CD14-positive monocyte (primary cell): ENCODE data around the gene ATG7. TPM values are rescaled to one million over a fixed set of nuclear protein-coding genes. Genes with fewer than 3 reads are reported as not detected.

Experiments used
- DNase-seq, 3 donors: peaks; one replicate each; pipeline ENCODE4 v3.0.0-alpha.2; 2011 to 2022
- H2AFZ ChIP-seq: 2 replicates; pipeline ENCODE4 v1.6.0; 2012; ENCODE audit warnings: mild to moderate bottlenecking, low read depth, low read length, inconsistent platforms; ENCODE audit not compliant: insufficient read depth, poor library complexity, severe bottlenecking
- H3K27ac ChIP-seq, 2 donors: 1 replicate in 1 of 2; 2 replicates in 1 of 2; pipeline ENCODE4 v1.5.1; 2012 to 2013; ENCODE audit warnings: low read length in 2 of 2, control low read depth in 1 of 2, inconsistent platforms in 1 of 2, low read depth in 1 of 2, mild to moderate bottlenecking in 1 of 2
- H3K27me3 ChIP-seq, 2 donors: one replicate each; pipeline versions ENCODE4 v1.6.0 to v1.6.1; 2011 to 2013; ENCODE audit warnings: low read length in 2 of 2; ENCODE audit not compliant: control insufficient read depth in 2 of 2, insufficient read depth in 2 of 2
- H3K36me3 ChIP-seq, 2 donors: replicated peaks in 1 of 2; 1 replicate in 1 of 2; 2 replicates in 1 of 2; pipeline versions ENCODE4 v1.5.1 to v1.6.1; 2012 to 2013; ENCODE audit warnings: low read length in 2 of 2, control low read depth in 1 of 2, inconsistent platforms in 1 of 2, mild to moderate bottlenecking in 1 of 2; ENCODE audit not compliant: insufficient read depth in 2 of 2, control insufficient read depth in 1 of 2
- H3K4me1 ChIP-seq, 2 donors: 1 replicate in 1 of 2; 2 replicates in 1 of 2; pipeline versions ENCODE4 v1.5.1 to v1.6.1; 2012 to 2013; ENCODE audit warnings: low read length in 2 of 2, control low read depth in 1 of 2, inconsistent platforms in 1 of 2, mild to moderate bottlenecking in 1 of 2, moderate library complexity in 1 of 2; ENCODE audit not compliant: insufficient read depth in 2 of 2, control insufficient read depth in 1 of 2
- H3K4me2 ChIP-seq: replicated peaks from 2 replicates; pipeline ENCODE3; 2012; ENCODE audit warnings: low read length, moderate library complexity, mild to moderate bottlenecking; ENCODE audit not compliant: poor library complexity, severe bottlenecking; ENCODE audit errors: extremely low read depth
- H3K4me3 ChIP-seq, 3 experiments: fragments of 200-600 bp in 1 of 3; sonication (generic) in 1 of 3; replicated peaks in 1 of 3; 1 replicate in 2 of 3; 2 replicates in 1 of 3; pipeline ENCODE4 v1.5.1; 2011 to 2013; ENCODE audit warnings: low read length in 3 of 3, mild to moderate bottlenecking in 3 of 3, control low read depth in 2 of 3, low read depth in 2 of 3, inconsistent platforms in 1 of 3, moderate library complexity in 1 of 3
- H3K79me2 ChIP-seq: 2 replicates; pipeline ENCODE4 v1.6.0; 2012; ENCODE audit warnings: mild to moderate bottlenecking, control low read depth, inconsistent platforms, low read length, moderate library complexity; ENCODE audit not compliant: insufficient read depth
- H3K9ac ChIP-seq: 2 replicates; pipeline ENCODE4 v1.6.0; 2017; ENCODE audit warnings: low read length, mild to moderate bottlenecking; ENCODE audit not compliant: insufficient read depth, poor library complexity, severe bottlenecking
- H3K9me3 ChIP-seq, 2 donors: replicated peaks in 1 of 2; 1 replicate in 1 of 2; 2 replicates in 1 of 2; pipeline versions ENCODE4 v1.5.1 to v1.6.1; 2012 to 2013; ENCODE audit warnings: low read length in 2 of 2, control low read depth in 1 of 2; ENCODE audit not compliant: control insufficient read depth in 1 of 2, insufficient read depth in 1 of 2
- H4K20me1 ChIP-seq: 2 replicates; pipeline ENCODE4 v1.6.0; 2012; ENCODE audit warnings: mild to moderate bottlenecking, low read length, control low read depth, moderate library complexity; ENCODE audit not compliant: insufficient read depth
- H3K27ac Mint-ChIP-seq, 7 donors: one replicate each; pipeline ENCODE4 v1.8.0; 2020; ENCODE audit warnings: mild to moderate bottlenecking in 7 of 7, mixed read lengths in 7 of 7, moderate library complexity in 6 of 7, inconsistent platforms in 2 of 7
- H3K27me3 Mint-ChIP-seq, 3 donors: one replicate each; pipeline ENCODE4 v1.8.0; 2021 to 2022; ENCODE audit warnings: low read depth in 3 of 3, mild to moderate bottlenecking in 3 of 3, mixed read lengths in 3 of 3, moderate library complexity in 3 of 3, inconsistent platforms in 1 of 3
- H3K36me3 Mint-ChIP-seq, 2 donors: one replicate each; pipeline ENCODE4 v1.8.0; 2020; ENCODE audit warnings: mixed read lengths in 2 of 2, inconsistent platforms in 1 of 2, mild to moderate bottlenecking in 1 of 2
- H3K4me1 Mint-ChIP-seq: one replicate; pipeline ENCODE4 v1.8.0; 2020; ENCODE audit warnings: mild to moderate bottlenecking, mixed read lengths
- H3K4me3 Mint-ChIP-seq, 2 donors: one replicate each; pipeline ENCODE4 v1.8.0; 2020; ENCODE audit warnings: mild to moderate bottlenecking in 2 of 2, mixed read lengths in 2 of 2, moderate library complexity in 1 of 2
- H3K9me3 Mint-ChIP-seq, 7 donors: one replicate each; pipeline ENCODE4 v1.8.0; 2020 to 2022; ENCODE audit warnings: mixed read lengths in 7 of 7, mild to moderate bottlenecking in 6 of 7, moderate library complexity in 6 of 7, inconsistent platforms in 2 of 7
- WGBS: methylation state at CpG from one replicate; pipeline ENCODE4 v1.1.5; 2013; ENCODE audit warnings: missing lambda C conversion rate; ENCODE audit not compliant: insufficient coverage; 5-methylcytosine and 5-hydroxymethylcytosine counted together
- intact Hi-C, 2 donors: fragments of 100-400 bp; cut with micrococcal nuclease; formaldehyde crosslinking; loops; one replicate each; pipeline versions ENCODE4 v1.15.0 to v1.15.1; 2023
- polyA plus RNA-seq, 3 donors: library from polyadenylated mRNA; depleted of rRNA in 1 of 3; unstranded in 2 of 3; stranded (reverse) in 1 of 3; fragments of 300-500 nt in 2 of 3; fragments of >200 nt in 1 of 3; fragmentation: Illumina TruSeq in 2 of 3; gene quantifications; 1 replicate in 2 of 3; 2 replicates in 1 of 3; pipeline ENCODE4 v1.2.3, GENCODE V29; 2012 to 2021
- TF ChIP-seq, protein P1 (sequence below): fragments of 200-600 bp; IDR thresholded peaks from one replicate; pipeline ENCODE4 v1.8.0; 2022; ENCODE audit warnings: antibody characterized with exemption, mild to moderate bottlenecking

The ATG7 gene
- polyA plus RNA-seq, 3 donors: 57.4 to 101 (median 89.7) TPM

DNA sequence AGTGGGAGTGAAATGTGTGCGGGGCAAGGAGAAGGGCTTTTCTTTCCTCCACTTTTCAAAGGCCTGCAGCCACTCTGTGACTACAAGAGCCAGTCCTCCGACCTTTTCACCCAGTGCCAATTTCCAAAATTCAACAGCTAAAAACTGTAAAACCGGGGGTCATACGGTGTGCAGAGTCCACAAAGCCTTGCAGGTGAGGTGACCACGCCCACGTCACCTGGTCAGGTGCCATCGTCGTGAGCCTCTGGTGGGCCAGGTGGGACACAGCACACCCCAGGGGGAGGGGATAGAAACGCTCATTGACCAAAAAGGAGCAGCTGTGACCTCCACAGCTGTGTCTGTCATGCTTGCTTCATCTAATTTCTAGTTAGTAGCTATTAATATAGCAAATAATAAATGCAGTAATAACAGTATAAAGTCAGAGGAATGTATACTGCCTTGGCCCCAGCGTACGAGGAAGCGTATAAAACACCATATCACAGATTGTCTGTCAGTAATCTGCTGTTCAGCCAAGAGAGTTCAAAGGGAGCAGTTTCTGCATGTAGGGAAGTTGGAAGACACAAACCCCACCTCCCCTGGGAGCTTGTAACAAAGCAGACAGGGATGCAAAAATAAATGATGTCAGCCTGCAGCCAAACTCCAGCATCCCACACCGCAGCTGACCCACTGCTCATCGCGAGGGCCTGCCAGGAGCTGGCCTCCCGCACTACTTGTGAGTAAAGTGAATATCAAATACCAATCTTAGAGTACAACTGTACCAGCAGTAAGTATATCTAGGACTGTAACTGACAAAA is 284.9 kb downstream of the ATG7 start:
- no peaks in the 10 kb centered on the region for H3K27me3 ChIP-seq
- Mint-ChIP-seq H3K4me1 (no peaks in the 10 kb centered on the region), H3K27me3 (no peaks in the 10 kb centered on the region), H3K36me3 (peaks cover 58 to 88% of the 10 kb centered on the region in 2 donors), H3K9me3 (no peaks in the 10 kb centered on the region), H3K27ac (peak overlapping the region in 2 of 7 donors; percentile 2 to 74), H3K4me3 (no peak overlapping the region)
- TF ChIP-seq, protein P1, sequence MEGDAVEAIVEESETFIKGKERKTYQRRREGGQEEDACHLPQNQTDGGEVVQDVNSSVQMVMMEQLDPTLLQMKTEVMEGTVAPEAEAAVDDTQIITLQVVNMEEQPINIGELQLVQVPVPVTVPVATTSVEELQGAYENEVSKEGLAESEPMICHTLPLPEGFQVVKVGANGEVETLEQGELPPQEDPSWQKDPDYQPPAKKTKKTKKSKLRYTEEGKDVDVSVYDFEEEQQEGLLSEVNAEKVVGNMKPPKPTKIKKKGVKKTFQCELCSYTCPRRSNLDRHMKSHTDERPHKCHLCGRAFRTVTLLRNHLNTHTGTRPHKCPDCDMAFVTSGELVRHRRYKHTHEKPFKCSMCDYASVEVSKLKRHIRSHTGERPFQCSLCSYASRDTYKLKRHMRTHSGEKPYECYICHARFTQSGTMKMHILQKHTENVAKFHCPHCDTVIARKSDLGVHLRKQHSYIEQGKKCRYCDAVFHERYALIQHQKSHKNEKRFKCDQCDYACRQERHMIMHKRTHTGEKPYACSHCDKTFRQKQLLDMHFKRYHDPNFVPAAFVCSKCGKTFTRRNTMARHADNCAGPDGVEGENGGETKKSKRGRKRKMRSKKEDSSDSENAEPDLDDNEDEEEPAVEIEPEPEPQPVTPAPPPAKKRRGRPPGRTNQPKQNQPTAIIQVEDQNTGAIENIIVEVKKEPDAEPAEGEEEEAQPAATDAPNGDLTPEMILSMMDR: no peak
- peak overlapping the region in 1 of 2 donors; percentile 11 for H3K27ac ChIP-seq
- H3K79me2 ChIP-seq: peaks cover 13% of the 10 kb centered on the region
- H2AFZ ChIP-seq: no peak overlapping the region
- no peak for DNase-seq
- peaks cover 55 to 82% of the 10 kb centered on the region in 2 donors for H3K36me3 ChIP-seq
- no peak overlapping the region for H3K4me2 ChIP-seq
- no peak overlapping the region for H3K4me3 ChIP-seq
- H3K4me1 ChIP-seq: no peaks in the 10 kb centered on the region
- no peak overlapping the region for H3K9ac ChIP-seq
- intact Hi-C loops: no loop called here
- 93% methylated on average over 4 of the region's 16 CpGs for WGBS
- no peaks in the 10 kb centered on the region for H3K9me3 ChIP-seq
- peaks cover 99% of the 10 kb centered on the region for H4K20me1 ChIP-seq

DNA sequence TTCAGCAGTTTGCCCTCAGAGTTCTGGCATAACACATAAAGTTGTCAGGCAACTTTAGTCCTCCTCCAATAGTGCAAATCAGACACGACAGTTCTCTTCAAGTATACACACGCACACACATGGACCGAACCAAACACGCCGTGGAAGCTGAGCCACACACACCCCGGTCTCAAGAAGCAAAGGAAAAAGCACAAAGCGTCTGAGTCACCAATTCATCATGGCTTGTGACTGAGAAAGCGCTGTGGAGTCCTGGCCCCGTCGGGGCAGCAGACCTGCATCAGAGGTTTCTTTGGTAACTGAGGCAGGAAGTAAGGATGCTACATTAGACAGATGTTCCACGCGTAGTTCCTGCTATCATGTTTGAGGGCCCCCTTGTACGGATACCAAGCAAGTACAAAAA is 285.8 kb downstream of the ATG7 start:
- H3K9me3 Mint-ChIP-seq: no peaks in the 10 kb centered on the region
- intact Hi-C loops: no loop called here
- H3K79me2 ChIP-seq: peaks cover 13% of the 10 kb centered on the region
- peak overlapping the region in 3 of 7 donors; percentile 1 to 24 (median 18) for H3K27ac Mint-ChIP-seq
- no peak overlapping the region for H3K9ac ChIP-seq
- H3K4me2 ChIP-seq: no peak overlapping the region
- peak overlapping the region; percentile 9 to 11 for H3K27ac ChIP-seq
- no peaks in the 10 kb centered on the region for H3K27me3 ChIP-seq
- 78% methylated on average over 11 of the region's 13 CpGs for WGBS
- H2AFZ ChIP-seq: no peak overlapping the region
- H3K27me3 Mint-ChIP-seq: no peaks in the 10 kb centered on the region
- peaks cover 99% of the 10 kb centered on the region for H4K20me1 ChIP-seq
- no peaks in the 10 kb centered on the region for H3K9me3 ChIP-seq
- no peak overlapping the region for H3K4me3 ChIP-seq
- TF ChIP-seq, protein P1: no peak
- no peak for DNase-seq
- no peaks in the 10 kb centered on the region for H3K4me1 Mint-ChIP-seq
- peaks cover 59 to 86% of the 10 kb centered on the region in 2 donors for H3K36me3 Mint-ChIP-seq
- H3K4me1 ChIP-seq: no peaks in the 10 kb centered on the region
- H3K36me3 ChIP-seq: peaks cover 62 to 89% of the 10 kb centered on the region in 2 donors
- H3K4me3 Mint-ChIP-seq: no peak overlapping the region
